Measurements from ENCODE around the gene DPEP1.

DPEP1 gene

DNA sequence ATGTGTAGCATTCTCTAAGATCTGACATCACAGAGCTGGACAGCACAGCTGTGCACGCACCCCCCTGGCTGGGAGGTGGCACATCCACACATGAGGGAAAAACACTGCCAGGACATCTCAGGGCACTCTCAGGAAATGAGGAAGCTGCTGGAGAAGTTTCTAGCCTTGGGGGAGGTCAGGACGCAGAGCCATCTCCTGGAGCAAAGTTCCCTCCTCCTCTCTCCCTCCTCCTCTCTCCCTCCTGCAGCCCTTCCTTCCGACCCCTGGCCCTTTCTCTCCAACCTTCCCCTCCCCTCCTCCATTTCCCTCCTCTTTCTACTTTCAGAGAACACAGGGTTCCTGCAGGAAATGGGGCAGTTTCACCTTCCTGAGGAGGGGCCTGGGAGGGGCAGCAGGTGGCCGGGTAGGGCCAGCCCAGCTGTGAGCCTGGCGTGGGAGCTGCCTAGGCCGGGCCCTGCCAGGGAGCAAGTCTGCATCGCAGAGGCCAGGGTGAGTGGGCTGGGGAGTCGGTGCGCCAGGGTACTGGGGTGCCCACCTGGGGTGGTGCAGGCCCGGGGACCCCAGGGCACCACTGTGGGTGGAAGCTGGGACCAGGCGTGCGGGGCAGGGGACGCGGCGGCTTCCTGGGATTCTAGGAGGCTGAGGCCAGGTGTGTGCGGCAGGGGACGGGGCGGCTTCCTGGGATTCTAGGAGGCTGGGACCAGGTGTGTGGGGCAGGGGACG lies at the start of gene DPEP1:
TSS of gene DPEP1 (plus strand) at position 412 of the 723 bp plus-strand sequence. CDS start 16,769 bp downstream, outside the sequence.
- FAIRE-seq (no peak), DNase-seq (ENCODE audit: insufficient read length, low spot score) (no peak)
- TF ChIP-seq CTCF (IDR thresholded peaks at IDR 0.05; ENCODE audit: insufficient read depth, missing control alignments): no peak

DNA sequence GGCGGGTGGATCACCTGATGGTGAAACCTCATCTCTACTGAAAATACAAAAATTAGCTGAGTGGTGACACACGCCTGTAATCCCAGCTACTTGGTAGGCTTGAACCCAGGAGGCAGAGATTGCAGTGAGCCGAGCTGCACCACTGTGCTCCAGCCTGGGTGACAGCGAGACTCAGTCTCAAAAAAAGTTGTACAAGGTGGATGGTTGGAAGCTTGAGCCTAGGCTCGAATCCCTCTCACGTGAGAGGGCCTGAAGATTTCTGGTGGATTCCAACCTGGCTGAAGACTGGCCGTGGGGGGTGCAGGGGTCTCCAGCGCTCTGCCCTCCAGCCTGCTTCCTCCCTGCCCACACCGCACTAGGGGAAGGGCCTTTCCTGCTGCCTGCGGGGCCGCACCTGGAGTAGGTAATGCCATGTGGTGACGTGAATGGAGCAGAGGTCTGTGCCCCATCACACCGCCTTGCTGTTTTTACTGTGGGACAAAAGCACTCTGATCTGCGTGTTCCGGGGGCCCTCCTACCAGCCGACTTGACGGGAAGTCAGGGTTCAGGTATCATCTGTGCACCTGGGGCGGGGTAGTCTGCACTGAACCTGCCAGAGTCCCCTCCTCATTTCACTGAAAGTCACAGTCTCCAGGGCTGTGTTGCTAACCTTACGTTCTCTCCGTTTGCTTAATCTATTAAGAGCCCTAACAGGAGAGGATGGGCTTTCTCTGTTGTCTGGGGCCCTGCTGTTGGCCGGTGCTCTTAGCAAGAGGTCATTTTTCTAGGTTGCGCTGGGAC lies 48.8 kb upstream of the DPEP1 start:
- no peak for TF ChIP-seq CTCF (IDR thresholded peaks at IDR 0.05; ENCODE audit: insufficient read depth, missing control alignments)
- DNase-seq (ENCODE audit: insufficient read length, low spot score) (no peak), FAIRE-seq (no peak)

DNA sequence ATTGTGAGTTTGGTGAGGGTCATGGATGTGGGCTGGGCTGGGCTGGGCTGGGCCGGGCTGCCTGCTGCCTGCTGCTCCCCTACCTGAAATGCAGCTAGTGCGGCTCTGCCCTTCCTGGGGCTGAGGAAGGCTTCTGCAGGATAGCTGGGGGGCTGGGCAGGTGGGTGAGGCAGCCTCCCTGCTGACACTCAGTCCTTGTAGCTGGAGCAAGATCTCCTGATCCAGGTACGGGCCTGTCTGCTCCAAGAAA lies 48.3 kb upstream of the DPEP1 start:
- FAIRE-seq (no peak), DNase-seq (ENCODE audit: insufficient read length, low spot score) (no peak)
- no peak for TF ChIP-seq CTCF (IDR thresholded peaks at IDR 0.05; ENCODE audit: insufficient read depth, missing control alignments)

DNA sequence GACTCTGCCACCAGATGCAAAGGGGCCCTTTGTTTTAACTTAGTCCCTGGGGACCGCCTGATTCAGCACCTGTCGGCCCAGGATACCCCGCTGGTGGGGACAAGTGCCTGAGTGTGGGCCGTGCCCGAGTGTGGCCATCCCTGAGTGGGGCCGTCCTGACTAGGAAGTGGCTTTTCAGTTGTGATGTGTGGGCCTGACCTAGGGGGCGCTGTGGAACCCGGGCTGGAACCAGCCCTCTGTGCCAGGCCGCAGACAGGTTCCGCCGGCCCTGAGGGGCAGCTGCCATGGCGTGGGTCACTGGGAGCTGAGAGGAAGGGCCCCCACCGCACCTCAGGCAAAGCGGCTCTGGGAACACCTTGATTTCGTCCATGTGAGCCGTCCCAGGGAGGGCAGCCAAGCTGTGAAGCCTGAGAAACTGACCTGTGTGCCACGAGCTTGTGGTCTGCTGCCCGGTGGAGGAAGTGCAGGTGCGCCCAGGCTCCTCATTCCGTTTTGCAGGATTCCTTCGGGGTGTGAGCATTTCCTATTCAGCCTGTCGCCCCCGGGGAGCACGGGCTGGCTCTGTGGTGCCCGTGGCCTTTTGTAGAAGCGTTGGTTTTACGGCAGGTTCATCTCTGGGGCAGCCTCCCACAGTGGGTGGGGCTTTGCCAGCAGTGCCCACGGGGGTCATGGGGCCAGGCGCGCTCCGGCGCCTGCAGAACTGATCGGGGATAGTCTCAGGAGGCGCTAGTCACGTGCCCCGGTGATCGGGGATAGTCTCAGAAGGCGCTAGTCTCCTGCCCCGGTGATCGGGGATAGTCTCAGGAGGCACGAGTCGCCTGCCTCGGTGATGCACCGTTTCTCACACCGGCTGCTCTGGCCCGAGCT lies 47.7 kb upstream of the DPEP1 start:
- DNase-seq (ENCODE audit: insufficient read length, low spot score) (no peak), FAIRE-seq (no peak)
- TF ChIP-seq CTCF (IDR thresholded peaks at IDR 0.05; ENCODE audit: insufficient read depth, missing control alignments): peak; percentile 60

GRCh38 chr16:89567656-89568594 lies 45.5 kb upstream of the DPEP1 start:
- no peak for TF ChIP-seq CTCF (IDR thresholded peaks at IDR 0.05; ENCODE audit: insufficient read depth, missing control alignments)
- no peak for FAIRE-seq
- no peak for DNase-seq (ENCODE audit: insufficient read length, low spot score)

GRCh38 chr16:89569506-89570341 lies 43.7 kb upstream of the DPEP1 start:
- no peak for TF ChIP-seq CTCF (IDR thresholded peaks at IDR 0.05; ENCODE audit: insufficient read depth, missing control alignments)
- FAIRE-seq: no peak

More at GRCh38 chr16:89569506-89570341, 43.7 kb upstream of the DPEP1 start:
- DNase-seq (ENCODE audit: insufficient read length, low spot score): no peak
